ENCODE data around the gene PHB1.

- TF ChIP-seq CTCF (optimal IDR thresholded peaks at IDR 0.05 in 1 of 3, IDR thresholded peaks at IDR 0.05 in 1 of 3, conservative IDR thresholded peaks at IDR 0.05 in 1 of 3; ENCODE audit: extremely low read depth in 1 of 3, insufficient read depth in 2 of 3, low read length in 3 of 3) (no peak), EZH2 (IDR thresholded peaks at IDR 0.05; ENCODE audit: low read length) (no peak)
Measured at GRCh38 chr17:49384951-49385350, 29.7 kb downstream of the PHB1 start.

All from keratinocyte (primary cell).